ENCODE results near the gene CFAP210.

CFAP210 gene

GRCh38 chr2:169663247-169663646 lies 31.0 kb downstream of the CFAP210 start:
- H4K20me1 ChIP-seq = no peaks in the 10 kb centered on the region
- no peaks in the 10 kb centered on the region for H3K36me3 ChIP-seq
- H3K27me3 ChIP-seq = no peaks in the 10 kb centered on the region
- no peaks in the 10 kb centered on the region for H3K9me3 ChIP-seq
- no peak overlapping the region for H3K27ac ChIP-seq
- H3K9ac ChIP-seq = no peak overlapping the region
- H3K4me3 ChIP-seq = no peak overlapping the region
- H3K4me2 ChIP-seq = no peak overlapping the region
- H3K4me1 ChIP-seq = peaks cover 23% of the 10 kb centered on the region
- no peak for TF ChIP-seq Cebpa-rat (IDR thresholded peaks at IDR 0.05)

GRCh38 chr2:169662744-169663143 lies 31.5 kb downstream of the CFAP210 start:
- H3K4me1 ChIP-seq = peaks cover 23% of the 10 kb centered on the region
- H3K9me3 ChIP-seq = no peaks in the 10 kb centered on the region
- H3K36me3 ChIP-seq = no peaks in the 10 kb centered on the region
- no peak for TF ChIP-seq Cebpa-rat (IDR thresholded peaks at IDR 0.05)
- H3K9ac ChIP-seq = no peak overlapping the region
- no peak overlapping the region for H3K4me3 ChIP-seq
- no peaks in the 10 kb centered on the region for H3K27me3 ChIP-seq
- H4K20me1 ChIP-seq = no peaks in the 10 kb centered on the region
- H3K4me2 ChIP-seq = no peak overlapping the region
- H3K27ac ChIP-seq = no peak overlapping the region

- TF ChIP-seq Cebpa-rat (IDR thresholded peaks at IDR 0.05) = no peak
- no peaks in the 10 kb centered on the region for H3K27me3 ChIP-seq
- no peaks in the 10 kb centered on the region for H3K9me3 ChIP-seq
- H3K9ac ChIP-seq = no peak overlapping the region
- H4K20me1 ChIP-seq = no peaks in the 10 kb centered on the region
- H3K27ac ChIP-seq = 0 out of 2 replicates have a peak overlapping the region, but pooled peaks have one; percentile 10
- no peak overlapping the region for H3K4me3 ChIP-seq
- H3K4me2 ChIP-seq = peak overlapping the region; percentile 56
- no peaks in the 10 kb centered on the region for H3K36me3 ChIP-seq
- peaks cover 23% of the 10 kb centered on the region for H3K4me1 ChIP-seq
Observed at GRCh38 chr2:169661265-169661664, 32.9 kb downstream of the CFAP210 start.

DNA sequence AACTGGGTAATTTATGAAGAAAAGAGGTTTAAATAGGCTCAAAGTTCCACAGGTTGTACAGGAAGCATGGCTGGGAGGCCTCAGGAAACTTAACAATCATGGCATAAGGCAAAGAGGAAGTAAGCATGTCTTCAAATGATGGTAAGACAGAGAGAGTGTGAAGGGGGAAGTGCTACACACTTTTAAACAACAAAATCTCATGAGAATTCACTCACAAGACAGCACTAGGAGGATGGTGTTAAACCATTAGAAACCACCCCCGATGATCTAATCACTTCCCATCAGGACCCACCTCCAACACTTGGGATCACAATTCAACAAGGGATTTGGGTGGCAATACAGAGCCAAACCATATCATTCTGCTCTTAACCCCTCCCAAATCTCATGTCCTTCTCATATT lies 34.9 kb downstream of the CFAP210 start:
- Histone ChIP-seq H3K4me3 (no peak overlapping the region), H3K9me3 (no peaks in the 10 kb centered on the region), H3K4me2 (peak overlapping the region; percentile 39), H4K20me1 (no peaks in the 10 kb centered on the region), H3K4me1 (peaks cover 23% of the 10 kb centered on the region), H3K9ac (no peak overlapping the region), H3K36me3 (no peaks in the 10 kb centered on the region), H3K27me3 (no peaks in the 10 kb centered on the region), H3K27ac (0 out of 2 replicates have a peak overlapping the region, but pooled peaks have one; percentile 5)
- no peak for TF ChIP-seq Cebpa-rat (IDR thresholded peaks at IDR 0.05)

- no peak for TF ChIP-seq Cebpa-rat (IDR thresholded peaks at IDR 0.05)
- Histone ChIP-seq H3K4me2 (peak overlapping the region; percentile 39; the same call in 1 of the 2 replicates), H3K36me3 (no peaks in the 10 kb centered on the region), H3K4me1 (peaks cover 23% of the 10 kb centered on the region), H3K27me3 (no peaks in the 10 kb centered on the region), H3K27ac (no peak overlapping the region), H3K9me3 (no peaks in the 10 kb centered on the region), H3K4me3 (no peak overlapping the region), H3K9ac (no peak overlapping the region), H4K20me1 (no peaks in the 10 kb centered on the region)
Observed at GRCh38 chr2:169658877-169659276, 35.3 kb downstream of the CFAP210 start.

DNA sequence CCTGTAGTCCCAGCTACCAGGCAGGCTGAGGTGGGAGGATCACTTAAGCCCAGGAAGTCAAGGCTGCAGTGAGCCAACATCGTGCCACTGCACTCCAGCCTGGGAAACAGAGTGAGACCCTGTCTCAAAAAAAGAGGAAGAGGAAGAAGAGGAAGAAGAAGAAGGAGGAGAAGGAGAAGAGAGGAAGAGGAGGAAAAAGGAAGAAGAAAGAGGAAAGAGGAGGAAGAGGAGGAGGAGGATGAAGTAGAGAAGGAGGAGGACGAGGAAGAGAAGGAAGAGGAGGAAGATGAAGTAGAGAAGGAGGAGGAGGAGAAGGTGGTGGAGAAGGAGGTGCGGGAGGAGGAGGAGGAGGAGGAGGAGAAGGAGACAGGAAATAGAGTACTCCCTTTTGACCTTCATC lies 38.0 kb downstream of the CFAP210 start:
- H3K27ac ChIP-seq = no peak overlapping the region
- peaks cover 14% of the 10 kb centered on the region for H3K4me1 ChIP-seq
- no peaks in the 10 kb centered on the region for H3K36me3 ChIP-seq
- H3K4me2 ChIP-seq = no peak overlapping the region
- no peak overlapping the region for H3K9ac ChIP-seq
- H3K4me3 ChIP-seq = no peak overlapping the region
- no peaks in the 10 kb centered on the region for H3K27me3 ChIP-seq
- no peaks in the 10 kb centered on the region for H4K20me1 ChIP-seq
- no peak for TF ChIP-seq Cebpa-rat (IDR thresholded peaks at IDR 0.05)
- no peaks in the 10 kb centered on the region for H3K9me3 ChIP-seq

DNA sequence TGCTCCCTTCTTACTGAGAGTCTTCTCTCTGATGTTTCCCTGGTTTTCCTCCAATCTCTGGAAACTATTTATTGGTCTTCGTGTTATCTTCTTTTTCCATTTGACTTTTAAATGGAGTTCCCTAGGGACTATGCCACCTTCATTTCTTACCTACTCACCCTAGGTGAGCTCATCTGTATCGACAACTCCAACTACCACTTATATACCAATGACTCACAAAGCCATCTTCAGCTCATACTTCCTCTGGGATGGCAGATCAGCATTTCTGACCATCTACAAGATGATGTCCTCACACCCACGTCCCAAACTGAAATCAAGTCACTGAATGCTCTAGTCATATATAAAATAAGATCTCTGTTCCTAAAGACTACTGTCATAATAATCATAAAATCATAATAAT lies 40.6 kb downstream of the CFAP210 start:
- H3K36me3 ChIP-seq = no peaks in the 10 kb centered on the region
- no peak for TF ChIP-seq Cebpa-rat (IDR thresholded peaks at IDR 0.05)
- no peak overlapping the region for H3K4me3 ChIP-seq
- H4K20me1 ChIP-seq = no peaks in the 10 kb centered on the region
- no peaks in the 10 kb centered on the region for H3K9me3 ChIP-seq
- H3K4me2 ChIP-seq = no peak overlapping the region
- H3K9ac ChIP-seq = no peak overlapping the region
- H3K27ac ChIP-seq = no peak overlapping the region
- H3K4me1 ChIP-seq = no peaks in the 10 kb centered on the region
- H3K27me3 ChIP-seq = no peaks in the 10 kb centered on the region

GRCh38 chr2:169649278-169649677 lies 44.9 kb downstream of the CFAP210 start:
- no peaks in the 10 kb centered on the region for H3K27me3 ChIP-seq
- no peaks in the 10 kb centered on the region for H3K4me1 ChIP-seq
- TF ChIP-seq Cebpa-rat (IDR thresholded peaks at IDR 0.05) = no peak
- no peak overlapping the region for H3K4me3 ChIP-seq
- H3K9me3 ChIP-seq = no peaks in the 10 kb centered on the region
- no peaks in the 10 kb centered on the region for H3K36me3 ChIP-seq
- H4K20me1 ChIP-seq = no peaks in the 10 kb centered on the region
- H3K27ac ChIP-seq = no peak overlapping the region
- no peak overlapping the region for H3K4me2 ChIP-seq
- H3K9ac ChIP-seq = no peak overlapping the region

DNA sequence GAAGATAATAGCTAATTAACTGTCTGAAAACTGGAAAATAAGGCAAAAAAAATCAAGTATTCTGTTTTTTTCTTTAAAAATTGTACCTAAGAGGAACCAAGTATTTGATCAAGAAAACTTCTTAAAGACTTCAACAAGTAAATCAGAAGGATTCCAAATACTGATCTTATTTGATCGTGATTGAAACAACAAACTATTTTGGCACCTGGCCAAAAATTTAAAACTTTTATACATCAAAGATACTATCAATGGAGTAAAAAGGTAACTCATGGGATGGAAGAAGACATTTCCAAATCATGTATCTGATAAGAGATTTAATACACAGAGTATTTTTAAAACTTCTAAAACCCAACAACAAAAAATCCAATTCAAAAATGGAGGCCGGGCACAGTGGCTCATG lies 46.7 kb downstream of the CFAP210 start:
- no peak overlapping the region for H3K9ac ChIP-seq
- H3K27ac ChIP-seq = no peak overlapping the region
- H3K36me3 ChIP-seq = no peaks in the 10 kb centered on the region
- H3K4me3 ChIP-seq = no peak overlapping the region
- H3K4me2 ChIP-seq = no peak overlapping the region
- no peaks in the 10 kb centered on the region for H3K9me3 ChIP-seq
- H3K4me1 ChIP-seq = no peaks in the 10 kb centered on the region
- no peak for TF ChIP-seq Cebpa-rat (IDR thresholded peaks at IDR 0.05)
- H3K27me3 ChIP-seq = no peaks in the 10 kb centered on the region
- no peaks in the 10 kb centered on the region for H4K20me1 ChIP-seq

DNA sequence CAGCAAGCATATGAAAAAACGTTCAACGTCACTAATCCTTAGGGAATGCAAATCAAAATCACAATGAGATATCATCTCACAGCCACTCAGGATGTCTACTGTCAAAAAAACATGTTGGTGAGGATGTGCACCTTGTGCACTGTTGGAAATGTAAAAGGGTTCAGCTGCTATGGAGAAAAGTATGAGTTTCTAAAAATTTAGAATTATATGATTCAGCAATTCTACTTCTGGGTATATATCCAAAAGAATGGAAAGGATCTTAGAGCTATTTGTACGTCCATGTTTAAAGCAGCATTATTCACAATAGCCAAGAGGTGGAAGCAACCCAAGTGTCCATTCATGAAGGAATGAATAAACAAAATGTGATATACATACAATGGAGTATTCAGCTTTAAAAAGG lies 50.0 kb downstream of the CFAP210 start:
- TF ChIP-seq Cebpa-rat (IDR thresholded peaks at IDR 0.05) = no peak
- no peaks in the 10 kb centered on the region for H4K20me1 ChIP-seq

GRCh38 chr2:169641464-169641863 lies 52.7 kb downstream of the CFAP210 start:
- Histone ChIP-seq H3K27me3 (no peaks in the 10 kb centered on the region), H3K4me1 (no peaks in the 10 kb centered on the region), H3K4me3 (no peak overlapping the region), H3K9me3 (no peaks in the 10 kb centered on the region), H3K4me2 (no peak overlapping the region), H3K36me3 (peaks cover 18% of the 10 kb centered on the region), H4K20me1 (no peaks in the 10 kb centered on the region), H3K9ac (no peak overlapping the region), H3K27ac (no peak overlapping the region)
- TF ChIP-seq Cebpa-rat (IDR thresholded peaks at IDR 0.05) = no peak

More for the DNA sequence above, 50.0 kb downstream of the CFAP210 start:
- Histone ChIP-seq H3K4me2 (no peak overlapping the region), H3K27me3 (no peaks in the 10 kb centered on the region), H3K9me3 (no peaks in the 10 kb centered on the region), H3K36me3 (no peaks in the 10 kb centered on the region), H3K27ac (no peak overlapping the region), H3K4me1 (no peaks in the 10 kb centered on the region), H3K9ac (no peak overlapping the region), H3K4me3 (no peak overlapping the region)

All from BLaER1 (cell line).